Mesenchymal stem cell (in vitro differentiated cells and primary cell): Measurements from ENCODE around the gene LAMC2.

ENCODE experiments used
- DNase-seq: peaks from one replicate; pipeline ENCODE4 v3.0.0-alpha.2; 2013
- H2AFZ ChIP-seq: one replicate; pipeline ENCODE4 v1.6.1; 2013; ENCODE audit warnings: low read depth, mild to moderate bottlenecking, control low read depth, inconsistent platforms, low read length, moderate library complexity
- H2AK5ac ChIP-seq: 2 replicates; pipeline ENCODE4 v1.6.1; 2013; ENCODE audit warnings: low read length, moderate library complexity, mild to moderate bottlenecking, inconsistent platforms; ENCODE audit not compliant: severe bottlenecking
- H2BK120ac ChIP-seq: one replicate; pipeline ENCODE4 v1.6.1; 2013; ENCODE audit warnings: low read depth, mild to moderate bottlenecking, inconsistent platforms, low read length, moderate library complexity
- H2BK12ac ChIP-seq, 2 experiments: one replicate each; pipeline ENCODE4 v1.6.1; 2013; ENCODE audit warnings: inconsistent platforms in 2 of 2, low read length in 2 of 2, mild to moderate bottlenecking in 2 of 2, moderate library complexity in 2 of 2, control low read depth in 1 of 2
- H2BK15ac ChIP-seq: one replicate; pipeline ENCODE4 v1.6.1; 2013; ENCODE audit warnings: mild to moderate bottlenecking, low read depth, inconsistent platforms; ENCODE audit not compliant: poor library complexity, severe bottlenecking
- H2BK5ac ChIP-seq: 2 replicates; pipeline ENCODE4 v1.6.1; 2013; ENCODE audit warnings: low read depth, mild to moderate bottlenecking, low read length, control low read depth, inconsistent platforms; ENCODE audit not compliant: poor library complexity, severe bottlenecking
- H3K14ac ChIP-seq, 2 experiments: one replicate each; pipeline ENCODE4 v1.6.1; 2013; ENCODE audit warnings: inconsistent platforms in 2 of 2, low read length in 2 of 2, control low read depth in 1 of 2, mild to moderate bottlenecking in 1 of 2, moderate library complexity in 1 of 2
- H3K18ac ChIP-seq, 2 experiments: one replicate each; pipeline ENCODE4 v1.6.1; 2013; ENCODE audit warnings: inconsistent platforms in 2 of 2, low read length in 2 of 2, control low read depth in 1 of 2, low read depth in 1 of 2, mild to moderate bottlenecking in 1 of 2
- H3K23ac ChIP-seq, 2 experiments: one replicate each; pipeline ENCODE4 v1.6.1; 2013; ENCODE audit warnings: inconsistent platforms in 2 of 2, low read length in 2 of 2, mild to moderate bottlenecking in 2 of 2, moderate library complexity in 2 of 2, control low read depth in 1 of 2
- H3K27ac ChIP-seq: 2 replicates; pipeline ENCODE4 v1.5.1; 2013; ENCODE audit warnings: mild to moderate bottlenecking, moderate library complexity, low read length, control low read depth, inconsistent platforms; ENCODE audit not compliant: poor library complexity, severe bottlenecking
- H3K27me3 ChIP-seq, 2 experiments: 2 replicates each; pipeline versions ENCODE4 v1.6.1 to v1.7.0; 2013; ENCODE audit warnings: low read length in 2 of 2, mild to moderate bottlenecking in 2 of 2, moderate library complexity in 2 of 2, control low read depth in 1 of 2, inconsistent platforms in 1 of 2; ENCODE audit not compliant: control insufficient read depth in 1 of 2, insufficient read depth in 1 of 2
- H3K36me3 ChIP-seq, 2 experiments: 2 replicates each; pipeline versions ENCODE4 v1.6.1 to v1.7.0; 2013; ENCODE audit warnings: low read length in 2 of 2, control low read depth in 1 of 2, inconsistent platforms in 1 of 2, low read depth in 1 of 2, mild to moderate bottlenecking in 1 of 2; ENCODE audit not compliant: insufficient read depth in 2 of 2, control insufficient read depth in 1 of 2
- H3K4ac ChIP-seq, 2 experiments: one replicate each; pipeline ENCODE4 v1.6.1; 2013; ENCODE audit warnings: inconsistent platforms in 2 of 2, low read length in 2 of 2, mild to moderate bottlenecking in 2 of 2, moderate library complexity in 2 of 2, control low read depth in 1 of 2, low read depth in 1 of 2
- H3K4me1 ChIP-seq: 2 replicates; pipeline ENCODE4 v1.6.1; 2013; ENCODE audit warnings: low read depth, low read length, control low read depth; ENCODE audit not compliant: control insufficient read depth, insufficient read depth
- H3K4me2 ChIP-seq: 2 replicates; pipeline ENCODE4 v1.6.1; 2013; ENCODE audit warnings: low read length, mild to moderate bottlenecking, inconsistent platforms; ENCODE audit not compliant: poor library complexity, severe bottlenecking
- H3K4me3 ChIP-seq, 2 experiments: 2 replicates each; pipeline versions ENCODE4 v1.5.1 to v1.7.0; 2013; ENCODE audit warnings: low read length in 2 of 2, mild to moderate bottlenecking in 2 of 2, control low read depth in 1 of 2, low read depth in 1 of 2; ENCODE audit not compliant: insufficient read depth in 1 of 2
- H3K79me1 ChIP-seq: replicated peaks from 2 replicates; pipeline ENCODE4 v1.6.1; 2013; ENCODE audit warnings: mild to moderate bottlenecking, control low read depth, low read length, inconsistent platforms; ENCODE audit not compliant: poor library complexity, severe bottlenecking
- H3K9ac ChIP-seq: 2 replicates; pipeline ENCODE4 v1.7.0; 2013; ENCODE audit warnings: mild to moderate bottlenecking, low read length, moderate library complexity
- H3K9me3 ChIP-seq: 2 replicates; pipeline ENCODE4 v1.7.0; 2013; ENCODE audit warnings: mild to moderate bottlenecking, low read length; ENCODE audit not compliant: control insufficient read depth
- H4K8ac ChIP-seq: one replicate; pipeline ENCODE4 v1.6.1; 2013; ENCODE audit warnings: inconsistent platforms, mild to moderate bottlenecking, low read length, moderate library complexity
- H4K91ac ChIP-seq: one replicate; pipeline ENCODE4 v1.6.1; 2013; ENCODE audit warnings: mild to moderate bottlenecking, low read length, inconsistent platforms
- WGBS: methylation state at CpG from one replicate; pipeline ENCODE4 v1.1.7; 2013; ENCODE audit warnings: mixed read lengths; 5-methylcytosine and 5-hydroxymethylcytosine counted together

LAMC2 gene

DNA sequence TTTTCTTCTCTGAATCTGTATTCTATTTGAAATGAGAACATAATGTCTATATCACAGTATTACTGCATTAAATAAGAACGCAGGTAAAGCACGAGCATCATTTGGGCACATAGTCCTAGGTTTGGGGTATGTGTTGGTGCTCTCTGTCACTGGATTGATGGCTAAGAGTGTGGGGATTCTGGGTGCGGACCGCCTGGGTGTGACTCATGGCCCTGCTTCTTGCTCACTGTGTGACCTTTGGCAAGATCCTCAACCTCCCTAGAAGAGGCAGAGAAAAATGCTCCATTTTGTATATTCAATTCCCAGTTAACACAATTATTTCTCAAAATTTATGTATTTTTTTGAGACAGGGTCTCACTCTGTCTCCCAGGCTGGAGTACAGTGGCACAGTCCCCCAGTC lies 99.7 kb downstream of the LAMC2 start:
- Histone ChIP-seq H2BK120ac (no peak overlapping the region), H3K14ac (no peak overlapping the region), H3K4me1 (peaks cover 14% of the 10 kb centered on the region), H3K27ac (no peak overlapping the region), H3K79me1 (no peaks in the 10 kb centered on the region), H2BK12ac (no peak overlapping the region), H2BK5ac (no peak overlapping the region), H3K23ac (no peak overlapping the region), H4K8ac (no peak overlapping the region), H3K18ac (no peak overlapping the region), H2BK15ac (no peak overlapping the region), H4K91ac (no peak overlapping the region), H3K9ac (no peak overlapping the region), H3K4ac (no peak overlapping the region), H2AK5ac (no peak overlapping the region), H3K4me2 (no peak overlapping the region), H3K4me3 (no peak overlapping the region), H3K27me3 (peaks cover 0 to 3% of the 10 kb centered on the region in 2 experiments), H3K9me3 (peaks cover 8% of the 10 kb centered on the region), H3K36me3 (no peaks in the 10 kb centered on the region), H2AFZ (no peak overlapping the region)
- peak; percentile 12 for DNase-seq
- 50% methylated on average over 2 of the region's 4 CpGs for WGBS

DNA sequence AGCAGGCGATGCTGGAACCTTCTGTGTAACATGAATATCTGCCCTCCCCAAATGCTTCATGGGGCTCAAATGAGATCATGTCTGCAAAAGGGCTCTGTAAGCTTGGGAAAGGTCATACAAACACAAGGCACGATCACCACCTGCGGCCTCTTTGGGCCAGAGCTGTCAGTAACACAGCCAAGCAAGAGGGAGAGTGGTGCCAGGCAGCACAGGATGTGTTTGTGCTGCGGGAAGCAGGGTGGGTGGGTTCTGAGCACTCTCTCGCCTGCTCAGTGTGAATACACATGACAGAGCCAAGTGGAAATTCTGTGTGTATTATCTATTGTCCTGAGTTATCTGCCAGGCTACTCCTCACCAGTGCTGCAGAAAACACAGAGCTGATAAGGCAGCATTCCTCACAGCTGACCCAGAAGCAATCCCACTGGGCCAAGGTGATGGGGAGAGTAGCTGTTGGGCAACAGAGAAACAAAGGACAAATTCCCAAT lies 101.2 kb downstream of the LAMC2 start:
- Histone ChIP-seq H2BK12ac (no peak overlapping the region), H3K9ac (no peak overlapping the region), H2BK5ac (no peak overlapping the region), H4K8ac (peak overlapping the region; percentile 45), H3K18ac (no peak overlapping the region), H2BK15ac (no peak overlapping the region), H3K4me1 (peaks cover 14% of the 10 kb centered on the region), H3K27ac (no peak overlapping the region), H3K4me3 (no peak overlapping the region), H3K79me1 (no peaks in the 10 kb centered on the region), H3K23ac (no peak overlapping the region), H3K4me2 (no peak overlapping the region), H2AFZ (no peak overlapping the region), H4K91ac (no peak overlapping the region), H3K27me3 (peaks cover 0 to 3% of the 10 kb centered on the region in 2 experiments), H3K9me3 (peaks cover 8% of the 10 kb centered on the region), H2AK5ac (no peak overlapping the region), H3K14ac (no peak overlapping the region), H2BK120ac (no peak overlapping the region), H3K4ac (no peak overlapping the region), H3K36me3 (no peaks in the 10 kb centered on the region)
- WGBS = 68% methylated on average over 5 of the region's 5 CpGs
- no peak for DNase-seq

DNA sequence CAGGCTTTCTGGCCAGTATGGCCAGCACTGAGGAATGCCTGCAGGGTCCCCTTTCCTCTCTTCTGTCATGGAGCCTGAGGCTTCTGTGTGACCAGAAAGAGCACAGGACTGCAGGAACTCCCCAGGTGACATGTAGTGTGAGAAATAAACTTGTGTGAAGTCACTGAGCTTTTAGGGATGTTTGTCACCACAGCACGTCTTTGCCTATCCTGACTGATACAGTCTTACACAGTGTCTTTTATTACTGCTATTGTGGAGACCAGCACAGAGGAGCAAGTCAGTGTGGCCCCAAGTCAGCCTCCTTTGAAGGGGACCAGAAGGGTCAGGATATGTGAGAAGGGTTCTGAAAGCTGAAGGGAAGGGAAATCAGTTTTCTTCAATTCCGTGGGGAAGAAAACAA lies 102.5 kb downstream of the LAMC2 start:
- Histone ChIP-seq H2BK12ac (no peak overlapping the region), H3K14ac (no peak overlapping the region), H3K23ac (no peak overlapping the region), H3K79me1 (no peaks in the 10 kb centered on the region), H4K8ac (no peak overlapping the region), H3K4ac (no peak overlapping the region), H4K91ac (no peak overlapping the region), H3K18ac (no peak overlapping the region), H3K4me2 (no peak overlapping the region), H2BK15ac (no peak overlapping the region), H3K9ac (no peak overlapping the region), H3K4me3 (no peak overlapping the region), H3K27me3 (no peaks in the 10 kb centered on the region), H2AFZ (no peak overlapping the region), H2AK5ac (no peak overlapping the region), H3K27ac (no peak overlapping the region), H3K9me3 (peaks cover 8% of the 10 kb centered on the region), H2BK120ac (no peak overlapping the region), H2BK5ac (no peak overlapping the region), H3K36me3 (no peaks in the 10 kb centered on the region), H3K4me1 (peaks cover 14% of the 10 kb centered on the region)
- WGBS = 100% methylated on average over 2 of the region's 2 CpGs
- no peak for DNase-seq

DNA sequence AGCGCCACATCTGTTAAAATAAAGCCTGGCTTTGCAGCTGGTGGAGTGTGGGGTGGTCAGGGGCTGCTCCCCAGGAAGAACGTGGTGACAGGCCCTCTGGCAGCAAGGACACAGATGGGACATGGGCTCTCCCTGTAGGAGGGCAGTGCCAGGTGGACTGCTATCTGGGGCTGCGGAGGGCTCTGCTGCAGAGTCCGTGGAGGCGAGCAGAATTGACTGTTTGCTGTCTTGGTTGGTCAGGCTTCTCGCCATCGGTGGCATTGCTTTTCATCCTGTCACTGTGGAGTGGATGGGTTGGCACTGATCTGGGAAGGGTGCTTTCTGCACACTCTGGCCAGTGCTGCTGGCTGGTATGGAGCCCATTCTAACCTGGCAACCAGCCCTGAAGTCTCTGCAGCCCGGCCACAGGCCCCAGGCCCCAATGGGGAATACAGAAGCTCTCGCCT lies 103.0 kb downstream of the LAMC2 start:
- no peak for DNase-seq
- H3K27ac ChIP-seq = no peak overlapping the region
- H2AFZ ChIP-seq = no peak overlapping the region
- no peak overlapping the region for H3K9ac ChIP-seq
- no peak overlapping the region for H3K23ac ChIP-seq
- peaks cover 8% of the 10 kb centered on the region for H3K9me3 ChIP-seq
- WGBS = 93% methylated on average over 8 of the region's 9 CpGs
- H3K79me1 ChIP-seq = no peaks in the 10 kb centered on the region
- H2BK15ac ChIP-seq = no peak overlapping the region
- H3K4ac ChIP-seq = no peak overlapping the region
- no peak overlapping the region for H3K4me2 ChIP-seq
- H3K14ac ChIP-seq = no peak overlapping the region
- H3K4me3 ChIP-seq = no peak overlapping the region
- H2BK120ac ChIP-seq = no peak overlapping the region
- no peak overlapping the region for H3K18ac ChIP-seq
- no peak overlapping the region for H2BK5ac ChIP-seq
- no peaks in the 10 kb centered on the region for H3K36me3 ChIP-seq
- H3K27me3 ChIP-seq = no peaks in the 10 kb centered on the region
- no peak overlapping the region for H4K91ac ChIP-seq
- no peak overlapping the region for H4K8ac ChIP-seq
- H3K4me1 ChIP-seq = peaks cover 14% of the 10 kb centered on the region
- H2BK12ac ChIP-seq = no peak overlapping the region
- no peak overlapping the region for H2AK5ac ChIP-seq
